ACC112 (cell line): Measurements from ENCODE around the gene MYH15.

Experiments used
- H2AFZ ChIP-seq: fragments of 200-600 bp; sonication (generic); one replicate; pipeline ENCODE4 v1.6.0; 2017; ENCODE audit warnings: antibody characterized with exemption, low read length; ENCODE audit not compliant: unreplicated experiment
- H3K27ac ChIP-seq: fragments of 200-600 bp; sonication (generic); 2 replicates; pipeline ENCODE4 v1.5.1; 2014; ENCODE audit warnings: low read depth, mild to moderate bottlenecking, antibody characterized with exemption, low read length, moderate library complexity
- H3K27me3 ChIP-seq: fragments of 200-600 bp; sonication (generic); 2 replicates; pipeline ENCODE4 v1.6.1; 2014; ENCODE audit warnings: mild to moderate bottlenecking, antibody characterized with exemption, low read length, moderate library complexity, mixed read lengths; ENCODE audit not compliant: insufficient read depth
- H3K36me3 ChIP-seq: fragments of 200-600 bp; sonication (generic); 2 replicates; pipeline ENCODE4 v1.6.1; 2016; ENCODE audit warnings: mild to moderate bottlenecking, antibody characterized with exemption, low read length, moderate library complexity, mixed read lengths; ENCODE audit not compliant: insufficient read depth
- H3K4me1 ChIP-seq: fragments of 200-600 bp; sonication (generic); one replicate; pipeline ENCODE4 v1.6.1; 2016; ENCODE audit warnings: low read length, mixed read lengths; ENCODE audit not compliant: insufficient read depth, unreplicated experiment, control insufficient read depth
- H3K4me3 ChIP-seq: fragments of 200-600 bp; sonication (generic); 2 replicates; pipeline ENCODE4 v1.5.1; 2014; ENCODE audit warnings: mild to moderate bottlenecking, low read depth, low read length
- H3K79me2 ChIP-seq: fragments of 200-600 bp; sonication (generic); one replicate; pipeline ENCODE4 v1.6.0; 2016; ENCODE audit warnings: low read length; ENCODE audit not compliant: control insufficient read depth, unreplicated experiment, insufficient read depth

MYH15 gene

GRCh38 chr3:108528459-108529252, 18.3 kb upstream of the MYH15 start:
- H2AFZ ChIP-seq, result no peak overlapping the region
- no peaks in the 10 kb centered on the region for H3K4me1 ChIP-seq
- H3K79me2 ChIP-seq, result no peaks in the 10 kb centered on the region
- H3K27ac ChIP-seq, result no peak overlapping the region
- no peak overlapping the region for H3K4me3 ChIP-seq
- H3K36me3 ChIP-seq, result no peaks in the 10 kb centered on the region
- H3K27me3 ChIP-seq, result peaks cover 6% of the 10 kb centered on the region; the same call in 1 of the 2 replicates

- H3K27ac ChIP-seq, result no peak overlapping the region
- no peaks in the 10 kb centered on the region for H3K4me1 ChIP-seq
- H3K79me2 ChIP-seq, result no peaks in the 10 kb centered on the region
- no peaks in the 10 kb centered on the region for H3K36me3 ChIP-seq
- H3K4me3 ChIP-seq, result no peak overlapping the region
- peaks cover 6% of the 10 kb centered on the region; the same call in 1 of the 2 replicates for H3K27me3 ChIP-seq
- no peak overlapping the region for H2AFZ ChIP-seq
These were observed 17.4 kb upstream of the MYH15 start for GRCh38 chr3:108527817-108528216.

GRCh38 chr3:108527109-108527508, 16.7 kb upstream of the MYH15 start:
- Histone ChIP-seq H3K36me3 (no peaks in the 10 kb centered on the region), H3K27me3 (peaks cover 6% of the 10 kb centered on the region; the same call in 1 of the 2 replicates), H3K79me2 (no peaks in the 10 kb centered on the region), H3K4me1 (no peaks in the 10 kb centered on the region), H2AFZ (no peak overlapping the region), H3K27ac (no peak overlapping the region), H3K4me3 (no peak overlapping the region)

GRCh38 chr3:108525971-108526370, 15.6 kb upstream of the MYH15 start:
- H3K27me3 ChIP-seq, result peaks cover 6% of the 10 kb centered on the region; the same call in 1 of the 2 replicates
- H2AFZ ChIP-seq, result no peak overlapping the region
- no peaks in the 10 kb centered on the region for H3K4me1 ChIP-seq
- no peak overlapping the region for H3K4me3 ChIP-seq
- no peaks in the 10 kb centered on the region for H3K79me2 ChIP-seq
- no peaks in the 10 kb centered on the region for H3K36me3 ChIP-seq
- no peak overlapping the region for H3K27ac ChIP-seq

GRCh38 chr3:108525256-108525655, 14.9 kb upstream of the MYH15 start:
- Histone ChIP-seq H3K36me3 (no peaks in the 10 kb centered on the region), H3K27ac (no peak overlapping the region), H3K79me2 (no peaks in the 10 kb centered on the region), H3K4me1 (no peaks in the 10 kb centered on the region), H3K27me3 (peaks cover 6% of the 10 kb centered on the region; the same call in 1 of the 2 replicates), H2AFZ (no peak overlapping the region), H3K4me3 (no peak overlapping the region)

GRCh38 chr3:108524537-108524936, 14.1 kb upstream of the MYH15 start:
- Histone ChIP-seq H3K4me3 (no peak overlapping the region), H3K79me2 (no peaks in the 10 kb centered on the region)

GRCh38 chr3:108518895-108519294, 8.5 kb upstream of the MYH15 start:
- no peaks in the 10 kb centered on the region for H3K79me2 ChIP-seq
- 0 out of 2 replicates have a peak, but pooled peaks cover 11% of the 10 kb centered on the region for H3K27me3 ChIP-seq
- no peak overlapping the region for H2AFZ ChIP-seq

More at GRCh38 chr3:108524537-108524936, 14.1 kb upstream of the MYH15 start:
- Histone ChIP-seq H3K36me3 (no peaks in the 10 kb centered on the region), H2AFZ (no peak overlapping the region), H3K27me3 (peaks cover 6% of the 10 kb centered on the region; the same call in 1 of the 2 replicates), H3K4me1 (no peaks in the 10 kb centered on the region), H3K27ac (no peak overlapping the region)

GRCh38 chr3:108516881-108517280, 6.5 kb upstream of the MYH15 start:
- H3K36me3 ChIP-seq, result no peaks in the 10 kb centered on the region
- H2AFZ ChIP-seq, result no peak overlapping the region
- H3K4me3 ChIP-seq, result no peak overlapping the region
- H3K79me2 ChIP-seq, result no peaks in the 10 kb centered on the region
- H3K27me3 ChIP-seq, result 0 out of 2 replicates have a peak, but pooled peaks cover 11% of the 10 kb centered on the region
- no peak overlapping the region for H3K27ac ChIP-seq
- H3K4me1 ChIP-seq, result no peaks in the 10 kb centered on the region

More at GRCh38 chr3:108518895-108519294, 8.5 kb upstream of the MYH15 start:
- Histone ChIP-seq H3K4me3 (no peak overlapping the region), H3K27ac (no peak overlapping the region), H3K4me1 (no peaks in the 10 kb centered on the region), H3K36me3 (no peaks in the 10 kb centered on the region)

GRCh38 chr3:108513961-108514360, 3.6 kb upstream of the MYH15 start:
- no peaks in the 10 kb centered on the region for H3K79me2 ChIP-seq
- H2AFZ ChIP-seq, result no peak overlapping the region
- H3K27me3 ChIP-seq, result 0 out of 2 replicates have a peak, but pooled peaks cover 11% of the 10 kb centered on the region
- H3K4me3 ChIP-seq, result no peak overlapping the region
- no peaks in the 10 kb centered on the region for H3K36me3 ChIP-seq
- H3K27ac ChIP-seq, result no peak overlapping the region
- H3K4me1 ChIP-seq, result no peaks in the 10 kb centered on the region

- H3K27ac ChIP-seq, result no peak overlapping the region
- H3K4me3 ChIP-seq, result no peak overlapping the region
- no peaks in the 10 kb centered on the region for H3K4me1 ChIP-seq
- 0 out of 2 replicates have a peak, but pooled peaks cover 11% of the 10 kb centered on the region for H3K27me3 ChIP-seq
- H2AFZ ChIP-seq, result no peak overlapping the region
- no peaks in the 10 kb centered on the region for H3K36me3 ChIP-seq
- no peaks in the 10 kb centered on the region for H3K79me2 ChIP-seq
These were observed 2.3 kb upstream of the MYH15 start for GRCh38 chr3:108512671-108513070.

- Histone ChIP-seq H3K36me3 (no peaks in the 10 kb centered on the region), H3K79me2 (no peaks in the 10 kb centered on the region), H3K4me3 (no peak overlapping the region), H3K27me3 (0 out of 2 replicates have a peak, but pooled peaks cover 11% of the 10 kb centered on the region), H3K4me1 (no peaks in the 10 kb centered on the region), H2AFZ (no peak overlapping the region), H3K27ac (no peak overlapping the region)
These were observed 1.1 kb upstream of the MYH15 start for GRCh38 chr3:108511490-108511889.
